B cell (primary cell): ENCODE data around the gene TRIO. TPM values are rescaled to one million over a fixed set of nuclear protein-coding genes. Genes with fewer than 3 reads are reported as not detected.

Experiments used
- ATAC-seq: fragments of 200-7000 bp; cut with Tn5 transposase; one replicate; pipeline ENCODE4 v1.10.0; 2021; ENCODE audit warnings: low read depth, mild to moderate bottlenecking, moderate number of reproducible peaks, moderate library complexity
- CTCF ChIA-PET: fragments of 350-600 bp; sonication (Branson Sonifier 250); formaldehyde crosslinking; loops from one replicate; lab custom pipeline; 2021; ENCODE audit warnings: antibody characterized with exemption, inconsistent platforms; lab: Charles Lee
- POLR2A ChIA-PET: fragments of 350-600 bp; sonication (Branson Sonifier 250); formaldehyde crosslinking; loops from one replicate; lab custom pipeline; 2021; ENCODE audit warnings: antibody characterized with exemption; lab: Charles Lee
- DNase-seq: peaks from one replicate; pipeline ENCODE4 v3.0.0; 2013
- H2AFZ ChIP-seq: 2 replicates; pipeline ENCODE4 v1.6.1; 2012; ENCODE audit warnings: mild to moderate bottlenecking, low read depth, low read length; ENCODE audit not compliant: insufficient read depth, poor library complexity, severe bottlenecking
- H3K27ac ChIP-seq, 2 donors: 1 replicate in 1 of 2; 2 replicates in 1 of 2; pipeline ENCODE4 v1.5.1; 2012 to 2013; ENCODE audit warnings: low read length in 2 of 2, mild to moderate bottlenecking in 2 of 2, moderate library complexity in 1 of 2
- H3K27me3 ChIP-seq, 4 experiments: fragments of 200-600 bp in 1 of 4; sonication (generic) in 1 of 4; replicated peaks in 1 of 4; 1 replicate in 2 of 4; 2 replicates in 2 of 4; pipeline versions ENCODE4 v1.6.1 to v1.7.0; 2013 to 2016; ENCODE audit warnings: low read length in 3 of 4, mild to moderate bottlenecking in 2 of 4, mixed read lengths in 1 of 4, moderate library complexity in 1 of 4; ENCODE audit not compliant: insufficient read depth in 4 of 4, control insufficient read depth in 3 of 4; ENCODE audit errors: control extremely low read depth in 1 of 4
- H3K36me3 ChIP-seq, 2 experiments: replicated peaks in 1 of 2; 1 replicate in 1 of 2; 2 replicates in 1 of 2; pipeline versions ENCODE4 v1.6.1 to v1.7.1; 2013; ENCODE audit warnings: low read length in 1 of 2; ENCODE audit not compliant: insufficient read depth in 2 of 2, control insufficient read depth in 1 of 2; ENCODE audit errors: control extremely low read depth in 1 of 2, extremely low read depth in 1 of 2
- H3K4me1 ChIP-seq, 2 donors: fragments of 200-600 bp in 1 of 2; sonication (generic) in 1 of 2; 1 replicate in 1 of 2; 2 replicates in 1 of 2; pipeline versions ENCODE4 v1.5.1 to v1.6.1; 2013 to 2017; ENCODE audit warnings: low read length in 2 of 2; ENCODE audit not compliant: control insufficient read depth in 2 of 2, insufficient read depth in 2 of 2
- H3K4me2 ChIP-seq: replicated peaks from 2 replicates; pipeline ENCODE3; 2012; ENCODE audit warnings: mild to moderate bottlenecking, low read depth, low read length; ENCODE audit not compliant: poor library complexity, severe bottlenecking
- H3K4me3 ChIP-seq, 5 experiments: fragments of 200-600 bp in 1 of 5; sonication (generic) in 1 of 5; 1 replicate in 3 of 5; 2 replicates in 2 of 5; pipeline versions ENCODE4 v1.5.1 to v1.7.0; 2011 to 2016; ENCODE audit warnings: low read length in 4 of 5, mild to moderate bottlenecking in 4 of 5, low read depth in 2 of 5, control low read depth in 1 of 5, moderate library complexity in 1 of 5; ENCODE audit not compliant: insufficient read depth in 1 of 5; ENCODE audit errors: control extremely low read depth in 1 of 5, extremely low read depth in 1 of 5
- H3K79me2 ChIP-seq: fragments of 200-600 bp; sonication (generic); one replicate; pipeline ENCODE4 v1.6.0; 2016; ENCODE audit warnings: low read length; ENCODE audit not compliant: control insufficient read depth, insufficient read depth
- H3K9ac ChIP-seq: fragments of 200-600 bp; sonication (generic); 2 replicates; pipeline ENCODE4 v1.6.1; 2017; ENCODE audit warnings: mild to moderate bottlenecking, low read length, moderate library complexity
- H3K9me3 ChIP-seq, 3 donors: one replicate each; pipeline versions ENCODE4 v1.6.1 to v1.7.1; 2013; ENCODE audit warnings: low read length in 2 of 3; ENCODE audit not compliant: control insufficient read depth in 2 of 3, insufficient read depth in 1 of 3; ENCODE audit errors: control extremely low read depth in 1 of 3
- H4K20me1 ChIP-seq: 2 replicates; pipeline ENCODE4 v1.6.0; 2012; ENCODE audit warnings: mild to moderate bottlenecking, low read length; ENCODE audit not compliant: insufficient read depth, control insufficient read depth, poor library complexity, severe bottlenecking
- H3K27ac Mint-ChIP-seq: one replicate; pipeline ENCODE4 v1.8.0; 2021; ENCODE audit warnings: mixed read lengths
- H3K27me3 Mint-ChIP-seq: one replicate; pipeline ENCODE4 v1.8.0; 2021; ENCODE audit warnings: mixed read lengths
- H3K4me1 Mint-ChIP-seq: one replicate; pipeline ENCODE4 v1.8.0; 2021; ENCODE audit warnings: mixed read lengths
- H3K4me3 Mint-ChIP-seq: one replicate; pipeline ENCODE4 v1.8.0; 2021; ENCODE audit warnings: mixed read lengths
- H3K9me3 Mint-ChIP-seq: one replicate; pipeline ENCODE4 v1.8.0; 2022; ENCODE audit warnings: mixed read lengths; ENCODE audit not compliant: insufficient read depth
- EZH2 ChIP-seq: IDR thresholded peaks from 2 replicates; pipeline ENCODE4 v1.6.1; 2012; ENCODE audit warnings: borderline replicate concordance, low read depth, mild to moderate bottlenecking, moderate library complexity, low read length; ENCODE audit not compliant: insufficient read depth, poor library complexity, severe bottlenecking
- WGBS: methylation state at CpG from one replicate; pipeline ENCODE4 v1.1.5; 2013; ENCODE audit warnings: missing lambda C conversion rate; ENCODE audit not compliant: insufficient coverage; 5-methylcytosine and 5-hydroxymethylcytosine counted together
- intact Hi-C: fragments of 100-400 bp; cut with micrococcal nuclease; formaldehyde crosslinking; loops from one replicate; pipeline ENCODE4 v1.10.0; 2022
- polyA plus RNA-seq: library from polyadenylated mRNA; depleted of rRNA; stranded (reverse); fragments of >200 nt; gene quantifications from 2 replicates; pipeline ENCODE4 v1.2.3, GENCODE V29; 2012
- total RNA-seq, 2 donors: library from RNA; stranded (reverse); fragments of 120-200 nt in 1 of 2; gene quantifications; 1 replicate in 1 of 2; 2 replicates in 1 of 2; pipeline versions ENCODE4 v1.2.3 to v1.2.4, GENCODE V29; 2013 to 2022
- TF ChIP-seq, protein P1 (sequence below): fragments of 200-600 bp; IDR thresholded peaks from one replicate; pipeline ENCODE4 v1.8.0; 2022; ENCODE audit warnings: antibody characterized with exemption, mild to moderate bottlenecking

Gene TRIO
- total and polyA plus RNA-seq, 2 donors (not counting 1 experiment from before 2014, with no cell fraction given) = 90.5 to 479 TPM

DNA sequence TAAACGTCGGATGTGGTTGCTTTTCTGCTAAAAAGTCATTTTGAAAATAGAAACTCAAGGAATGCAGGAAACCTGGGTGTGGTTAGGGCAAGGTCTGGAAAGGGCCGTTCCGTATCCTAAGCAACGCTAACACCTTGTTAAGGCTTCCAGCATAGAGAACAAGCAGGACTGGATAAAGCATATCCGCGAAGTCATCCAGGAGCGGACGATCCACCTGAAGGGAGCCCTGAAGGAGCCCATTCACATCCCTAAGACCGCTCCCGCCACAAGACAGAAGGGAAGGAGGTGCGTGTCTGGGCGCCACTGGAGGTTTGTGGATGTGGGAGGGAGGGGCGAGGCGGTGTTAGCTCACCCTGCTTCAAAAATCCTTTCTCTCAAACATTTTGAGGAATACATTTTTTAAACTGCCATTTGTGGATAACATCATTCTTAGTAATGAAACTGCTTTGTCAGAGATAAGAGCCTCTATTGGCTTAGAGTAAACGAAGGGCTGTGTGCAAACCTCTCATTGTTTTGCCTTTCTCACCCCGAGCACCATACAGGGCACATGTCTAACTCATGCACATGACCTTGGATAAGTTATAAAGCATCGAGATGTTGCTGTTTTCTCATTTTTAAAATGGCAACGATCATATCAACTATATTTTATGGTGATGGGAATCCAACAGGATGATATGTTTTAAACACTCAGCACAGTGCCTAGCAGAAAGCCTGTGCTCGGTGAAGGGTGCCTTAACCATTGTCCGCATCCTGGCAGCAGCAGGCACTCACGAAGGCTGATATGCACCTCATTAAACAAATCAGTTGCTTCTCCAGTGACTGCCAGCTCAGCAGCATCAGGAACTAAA, 262.8 kb downstream of the TRIO start:
- no peak overlapping the region for H3K4me2 ChIP-seq
- H3K4me3 ChIP-seq = no peak overlapping the region
- peaks cover 10% of the 10 kb centered on the region for H4K20me1 ChIP-seq
- H3K9ac ChIP-seq = no peak overlapping the region
- no peaks in the 10 kb centered on the region for H3K27me3 ChIP-seq
- H3K36me3 ChIP-seq = peaks cover 1 to 82% of the 10 kb centered on the region in 2 experiments
- TF ChIP-seq, protein P1, sequence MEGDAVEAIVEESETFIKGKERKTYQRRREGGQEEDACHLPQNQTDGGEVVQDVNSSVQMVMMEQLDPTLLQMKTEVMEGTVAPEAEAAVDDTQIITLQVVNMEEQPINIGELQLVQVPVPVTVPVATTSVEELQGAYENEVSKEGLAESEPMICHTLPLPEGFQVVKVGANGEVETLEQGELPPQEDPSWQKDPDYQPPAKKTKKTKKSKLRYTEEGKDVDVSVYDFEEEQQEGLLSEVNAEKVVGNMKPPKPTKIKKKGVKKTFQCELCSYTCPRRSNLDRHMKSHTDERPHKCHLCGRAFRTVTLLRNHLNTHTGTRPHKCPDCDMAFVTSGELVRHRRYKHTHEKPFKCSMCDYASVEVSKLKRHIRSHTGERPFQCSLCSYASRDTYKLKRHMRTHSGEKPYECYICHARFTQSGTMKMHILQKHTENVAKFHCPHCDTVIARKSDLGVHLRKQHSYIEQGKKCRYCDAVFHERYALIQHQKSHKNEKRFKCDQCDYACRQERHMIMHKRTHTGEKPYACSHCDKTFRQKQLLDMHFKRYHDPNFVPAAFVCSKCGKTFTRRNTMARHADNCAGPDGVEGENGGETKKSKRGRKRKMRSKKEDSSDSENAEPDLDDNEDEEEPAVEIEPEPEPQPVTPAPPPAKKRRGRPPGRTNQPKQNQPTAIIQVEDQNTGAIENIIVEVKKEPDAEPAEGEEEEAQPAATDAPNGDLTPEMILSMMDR = no peak
- no peak for TF ChIP-seq EZH2
- Mint-ChIP-seq H3K4me1 (no peaks in the 10 kb centered on the region), H3K9me3 (no peaks in the 10 kb centered on the region), H3K27me3 (no peaks in the 10 kb centered on the region), H3K4me3 (no peak overlapping the region), H3K27ac (no peak overlapping the region)
- H3K79me2 ChIP-seq = peaks cover 7% of the 10 kb centered on the region
- intact Hi-C loops = no loop called here
- ChIA-PET CTCF (no interaction called here), POLR2A (no interaction called here)
- ATAC-seq = no peak
- no peak for DNase-seq
- WGBS = 96% methylated on average over 14 of the region's 22 CpGs
- H2AFZ ChIP-seq = no peak overlapping the region
- no peaks in the 10 kb centered on the region for H3K4me1 ChIP-seq
- no peaks in the 10 kb centered on the region for H3K9me3 ChIP-seq
- H3K27ac ChIP-seq = no peak overlapping the region

DNA sequence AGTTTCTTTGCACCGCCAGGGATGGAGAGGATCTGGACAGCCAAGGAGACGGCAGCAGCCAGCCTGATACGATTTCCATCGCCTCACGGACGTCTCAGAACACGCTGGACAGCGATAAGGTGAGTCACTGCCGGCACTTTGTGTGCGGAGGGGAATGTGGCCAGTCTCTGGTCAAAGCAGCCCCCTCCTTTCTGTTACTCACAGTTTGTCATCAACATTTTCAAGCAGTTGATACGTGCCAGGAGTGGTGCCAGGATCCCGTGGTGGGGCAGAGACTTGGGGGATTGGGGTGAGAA, 263.4 kb downstream of the TRIO start:
- H4K20me1 ChIP-seq = peaks cover 10% of the 10 kb centered on the region
- no peak overlapping the region for H3K27ac Mint-ChIP-seq
- no peak overlapping the region for H3K4me2 ChIP-seq
- H3K4me3 Mint-ChIP-seq = no peak overlapping the region
- POLR2A ChIA-PET = no interaction called here
- H3K79me2 ChIP-seq = peaks cover 7% of the 10 kb centered on the region
- no peaks in the 10 kb centered on the region for H3K27me3 Mint-ChIP-seq
- H3K9me3 ChIP-seq = no peaks in the 10 kb centered on the region
- no peak for ATAC-seq
- intact Hi-C loops = no loop called here
- H3K4me3 ChIP-seq = no peak overlapping the region
- H3K4me1 ChIP-seq = no peaks in the 10 kb centered on the region
- no peaks in the 10 kb centered on the region for H3K27me3 ChIP-seq
- H3K9me3 Mint-ChIP-seq = no peaks in the 10 kb centered on the region
- no peak overlapping the region for H2AFZ ChIP-seq
- 95% methylated on average over 9 of the region's 12 CpGs for WGBS
- CTCF ChIA-PET = no interaction called here
- H3K9ac ChIP-seq = no peak overlapping the region
- no peak for DNase-seq
- H3K36me3 ChIP-seq = peaks cover 1 to 82% of the 10 kb centered on the region in 2 experiments
- TF ChIP-seq, protein P1 = no peak
- TF ChIP-seq EZH2 = no peak
- no peak overlapping the region for H3K27ac ChIP-seq
- no peaks in the 10 kb centered on the region for H3K4me1 Mint-ChIP-seq
